Liver (tissue), 9 donors: ENCODE data around the gene FAM193A. TPM values are rescaled to one million over a fixed set of nuclear protein-coding genes. Genes with fewer than 3 reads are reported as not detected.

Experiments used
- DNase-seq: peaks from one replicate; pipeline ENCODE4 v3.0.0-alpha.2; 2017; ENCODE audit warnings: low spot score
- H3K27ac ChIP-seq, 2 donors: one replicate each; pipeline ENCODE4 v1.7.0; 2013; ENCODE audit warnings: inconsistent platforms in 2 of 2, low read length in 2 of 2, control low read depth in 1 of 2, low read depth in 1 of 2, mild to moderate bottlenecking in 1 of 2
- H3K27me3 ChIP-seq, 4 donors: one replicate each; pipeline versions ENCODE4 v1.6.1 to v1.7.0; 2013; ENCODE audit warnings: low read length in 3 of 4, inconsistent platforms in 1 of 4, mild to moderate bottlenecking in 1 of 4, moderate library complexity in 1 of 4; ENCODE audit not compliant: control insufficient read depth in 4 of 4, insufficient read depth in 4 of 4
- H3K36me3 ChIP-seq, 4 donors: one replicate each; pipeline versions ENCODE4 v1.6.1 to v1.7.0; 2013; ENCODE audit warnings: low read length in 3 of 4, mild to moderate bottlenecking in 3 of 4, low read depth in 1 of 4, moderate library complexity in 1 of 4; ENCODE audit not compliant: control insufficient read depth in 4 of 4, insufficient read depth in 3 of 4
- H3K4me1 ChIP-seq, 4 donors: one replicate each; pipeline versions ENCODE4 v1.6.1 to v1.7.0; 2013; ENCODE audit warnings: low read length in 3 of 4, mild to moderate bottlenecking in 3 of 4, moderate library complexity in 1 of 4; ENCODE audit not compliant: control insufficient read depth in 4 of 4, insufficient read depth in 4 of 4
- H3K4me3 ChIP-seq, 3 donors: one replicate each; pipeline versions ENCODE4 v1.6.1 to v1.7.0; 2013; ENCODE audit warnings: low read length in 3 of 3, control low read depth in 1 of 3, low read depth in 1 of 3, mild to moderate bottlenecking in 1 of 3
- H3K9ac ChIP-seq, 2 donors: one replicate each; pipeline ENCODE4 v1.7.0; 2013; ENCODE audit warnings: low read length in 2 of 2, mild to moderate bottlenecking in 2 of 2, moderate library complexity in 2 of 2, control low read depth in 1 of 2, low read depth in 1 of 2
- H3K9me3 ChIP-seq, 4 donors: one replicate each; pipeline versions ENCODE4 v1.6.1 to v1.7.0; 2013; ENCODE audit warnings: low read length in 3 of 4; ENCODE audit not compliant: control insufficient read depth in 4 of 4
- ATF3 ChIP-seq: IDR thresholded peaks from 2 replicates; pipeline ENCODE4 v1.6.1; 2016; ENCODE audit warnings: antibody characterized with exemption
- CTCF ChIP-seq: fragments of 150-350 bp; IDR thresholded peaks from 2 replicates; pipeline ENCODE4 v1.5.1; 2017; ENCODE audit warnings: improper control_type of control experiment, low read depth, low read length; ENCODE audit not compliant: missing input control
- EGR1 ChIP-seq, 2 donors: IDR thresholded peaks; 2 replicates each; pipeline ENCODE4 v1.6.1; 2016 to 2018; ENCODE audit warnings: antibody characterized with exemption in 2 of 2, low read depth in 2 of 2
- FOXA1 ChIP-seq: IDR thresholded peaks from 2 replicates; pipeline ENCODE4 v1.6.1; 2016; ENCODE audit warnings: antibody characterized with exemption
- FOXA2 ChIP-seq: IDR thresholded peaks from 2 replicates; pipeline ENCODE4 v1.6.1; 2016; ENCODE audit warnings: antibody characterized with exemption
- GABPA ChIP-seq, 2 donors: IDR thresholded peaks in 1 of 2; conservative IDR thresholded peaks in 1 of 2; 2 replicates each; pipeline ENCODE4 v1.6.1; 2016; ENCODE audit warnings: antibody characterized with exemption in 2 of 2, mild to moderate bottlenecking in 1 of 2, moderate library complexity in 1 of 2
- HNF4A ChIP-seq, 2 donors: conservative IDR thresholded peaks; 2 replicates each; pipeline ENCODE4 v1.6.1; 2016; ENCODE audit warnings: antibody characterized with exemption in 2 of 2, mild to moderate bottlenecking in 2 of 2
- HNF4G ChIP-seq: IDR thresholded peaks from 2 replicates; pipeline ENCODE4 v1.6.1; 2016; ENCODE audit warnings: antibody characterized with exemption
- JUND ChIP-seq, 2 donors: IDR thresholded peaks; 2 replicates each; pipeline ENCODE4 v1.6.1; 2016; ENCODE audit warnings: antibody characterized with exemption in 2 of 2
- MAX ChIP-seq: IDR thresholded peaks from 2 replicates; pipeline ENCODE4 v1.6.1; 2016; ENCODE audit warnings: antibody characterized with exemption
- NR2F2 ChIP-seq: IDR thresholded peaks from 2 replicates; pipeline ENCODE4 v1.6.1; 2016; ENCODE audit warnings: antibody characterized with exemption
- RAD21 ChIP-seq, 2 donors: IDR thresholded peaks; 2 replicates each; pipeline ENCODE4 v1.6.1; 2016; ENCODE audit warnings: antibody characterized with exemption in 2 of 2, mild to moderate bottlenecking in 2 of 2
- REST ChIP-seq: IDR thresholded peaks from 2 replicates; pipeline ENCODE4 v1.6.1; 2016; ENCODE audit warnings: antibody characterized with exemption, mild to moderate bottlenecking
- RXRA ChIP-seq, 2 donors: IDR thresholded peaks; 2 replicates each; pipeline ENCODE4 v1.6.1; 2017 to 2018; ENCODE audit warnings: antibody characterized with exemption in 2 of 2, mild to moderate bottlenecking in 1 of 2
- SP1 ChIP-seq: IDR thresholded peaks from 2 replicates; pipeline ENCODE4 v1.6.1; 2018; ENCODE audit warnings: antibody characterized with exemption, mild to moderate bottlenecking
- TAF1 ChIP-seq: conservative IDR thresholded peaks from 2 replicates; pipeline ENCODE4 v1.6.1; 2016; ENCODE audit warnings: antibody characterized with exemption, mild to moderate bottlenecking
- YY1 ChIP-seq: IDR thresholded peaks from 2 replicates; pipeline ENCODE4 v1.6.1; 2016; ENCODE audit warnings: antibody characterized with exemption, mild to moderate bottlenecking
- ZBTB33 ChIP-seq: IDR thresholded peaks from 2 replicates; pipeline ENCODE4 v1.6.1; 2016; ENCODE audit warnings: antibody characterized with exemption
- WGBS: extraction: QIAGEN DNeasy Blood & Tissue Kit; methylation state at CpG from one replicate; pipeline ENCODE4 v1.1.7; 2013; 5-methylcytosine and 5-hydroxymethylcytosine counted together
- polyA plus RNA-seq, 2 donors: library from polyadenylated mRNA; stranded (reverse) in 1 of 2; unstranded in 1 of 2; fragments of 200-250 nt in 1 of 2; fragments of >200 nt in 1 of 2; fragmentation: Nextera tagmentation in 1 of 2; extraction: Ambion mirVana in 1 of 2; gene quantifications; one replicate each; pipeline versions ENCODE4 v1.2.1 to v1.2.3, GENCODE V29; 2013 to 2015
- total RNA-seq, 2 donors: library from RNA; depleted of rRNA; stranded (reverse); fragments of >200 nt; gene quantifications; one replicate each; pipeline ENCODE4 v1.2.3, GENCODE V29; 2014
- donor health status: healthy.
- donor health status: healthy.
- donor health status: healthy.
- donor health status: healthy.
- donor health status: healthy.

FAM193A gene
- total and polyA plus RNA-seq, 4 donors = 3.9 to 10.2 (median 7.0) TPM

- TF ChIP-seq HNF4G = no peak
Observed at GRCh38 chr4:2516635-2517034, 19.8 kb upstream of the FAM193A start (continued).

- H3K4me1 ChIP-seq = no peaks in the 10 kb centered on the region
- H3K4me3 ChIP-seq = no peak overlapping the region
- no peak overlapping the region for H3K27ac ChIP-seq
- H3K9me3 ChIP-seq = no peaks in the 10 kb centered on the region
- WGBS = 97% methylated on average over 9 of the region's 9 CpGs
- TF ChIP-seq GABPA (IDR thresholded peaks at IDR 0.05 in 1 of 2, conservative IDR thresholded peaks at IDR 0.05 in 1 of 2) (no peak), YY1 (no peak), CTCF (no peak), RXRA (IDR thresholded peaks at IDR 0.05) (no peak), SP1 (no peak), NR2F2 (no peak), FOXA2 (no peak), REST (no peak), RAD21 (IDR thresholded peaks at IDR 0.05) (no peak), TAF1 (no peak), EGR1 (IDR thresholded peaks at IDR 0.05; ENCODE audit: low read depth in 2 of 2) (no peak), JUND (IDR thresholded peaks at IDR 0.05) (no peak), HNF4G (no peak), FOXA1 (no peak), HNF4A (conservative IDR thresholded peaks at IDR 0.05) (no peak), ZBTB33 (no peak), ATF3 (no peak), MAX (no peak)
- DNase-seq = no peak
- H3K36me3 ChIP-seq = no peaks in the 10 kb centered on the region
- no peaks in the 10 kb centered on the region for H3K27me3 ChIP-seq
- H3K9ac ChIP-seq = no peak overlapping the region
Observed at GRCh38 chr4:2526559-2526958, 9.9 kb upstream of the FAM193A start.
